ENCODE results near the gene MINDY2. TPM values are rescaled to one million over a fixed set of nuclear protein-coding genes. Genes with fewer than 3 reads are reported as not detected.

The MINDY2 gene
- total and polyA plus RNA-seq, 2 of the 8 experiments (the other 6 are each of a cell fraction or from before 2014, with no cell fraction given): 3.1 to 25.7 TPM

GRCh38 chr15:58737298-58737697, 33.8 kb upstream of the MINDY2 start:
- Histone ChIP-seq H3K27ac (ENCODE audit: low read depth, low read length) (no peak overlapping the region), H3K4me2 (ENCODE audit: insufficient read depth in 1 of 2, low read depth in 2 of 2, low read length in 2 of 2) (no peak overlapping the region), H4K20me1 (replicated peaks in 1 of 2; ENCODE audit: control insufficient read depth in 1 of 2, insufficient read depth in 2 of 2, low read length in 2 of 2) (peaks cover 18 to 19% of the 10 kb centered on the region in 2 experiments)
- TF ChIP-seq EZH2 (IDR thresholded peaks at IDR 0.05; ENCODE audit: low read depth, low read length, severe bottlenecking): no peak
- TF ChIP-seq KDM1A (IDR thresholded peaks at IDR 0.05; ENCODE audit: borderline replicate concordance, low read length): no peak
- TF ChIP-seq RFX5 (IDR thresholded peaks at IDR 0.05; ENCODE audit: borderline replicate concordance, low read depth, low read length): no peak
- TF ChIP-seq CREB1 (IDR thresholded peaks at IDR 0.05): no peak
- TF ChIP-seq E2F6 (IDR thresholded peaks at IDR 0.05): no peak
- TF ChIP-seq SUZ12 (IDR thresholded peaks at IDR 0.05; ENCODE audit: low read length): no peak
- TF ChIP-seq KDM5A (IDR thresholded peaks at IDR 0.05; ENCODE audit: low read length): no peak
- no peak for TF ChIP-seq BACH1 (IDR thresholded peaks at IDR 0.05; ENCODE audit: low read length)
- TF ChIP-seq POLR2AphosphoS5 (IDR thresholded peaks at IDR 0.05; ENCODE audit: low read depth, low read length): no peak
- TF ChIP-seq ATF3 (IDR thresholded peaks at IDR 0.05; ENCODE audit: insufficient read depth, low read depth, low read length): no peak
- no peak for TF ChIP-seq JUN (IDR thresholded peaks at IDR 0.05; ENCODE audit: low read depth, low read length)
- no peak for TF ChIP-seq SIX5 (IDR thresholded peaks at IDR 0.05; ENCODE audit: low read depth, low read length)
- no peak for TF ChIP-seq JUND (IDR thresholded peaks at IDR 0.05; ENCODE audit: low read length)
- TF ChIP-seq SIN3A (conservative IDR thresholded peaks at IDR 0.05 in 1 of 2, IDR thresholded peaks at IDR 0.05 in 1 of 2; ENCODE audit: low read depth in 1 of 2, low read length in 2 of 2): no peak

More at GRCh38 chr15:58737298-58737697, 33.8 kb upstream of the MINDY2 start:
- Histone ChIP-seq H2BK20ac (ENCODE audit: low read length) (no peak overlapping the region), H3K56ac (replicated peaks; ENCODE audit: insufficient read length, low read depth, low read length) (no peak overlapping the region), H4K91ac (replicated peaks; ENCODE audit: insufficient read length, low read length) (no peak overlapping the region), H2AFZ (ENCODE audit: low read length) (no peak overlapping the region), H2BK120ac (replicated peaks; ENCODE audit: low read depth, low read length) (no peak overlapping the region), H2BK15ac (ENCODE audit: low read length) (no peak overlapping the region), H3K27me3 (replicated peaks in 1 of 4; ENCODE audit: control insufficient read depth in 3 of 4, extremely low read depth in 1 of 4, insufficient read depth in 3 of 4, low read length in 3 of 4) (no peaks in the 10 kb centered on the region), H3K9ac (replicated peaks in 1 of 4; ENCODE audit: extremely low read depth in 1 of 4, low read depth in 3 of 4, low read length in 3 of 4) (no peak overlapping the region), H3K4ac (replicated peaks; ENCODE audit: insufficient read length, low read depth, low read length) (no peak overlapping the region), H2BK5ac (ENCODE audit: low read depth, low read length) (no peak overlapping the region), H3K4me1 (replicated peaks in 1 of 4; ENCODE audit: control insufficient read depth in 3 of 4, insufficient read depth in 4 of 4, low read length in 3 of 4) (peaks cover 0 to 4% (median under 1%) of the 10 kb centered on the region in 4 experiments; a peak in 2 of 7 replicates), H4K5ac (ENCODE audit: insufficient read length, low read depth, low read length) (no peak overlapping the region), H3K79me1 (ENCODE audit: low read depth, low read length) (no peaks in the 10 kb centered on the region; the same call in 1 of the 2 replicates), H3K14ac (ENCODE audit: insufficient read length) (no peak overlapping the region), H4K8ac (ENCODE audit: extremely low read depth, insufficient read depth, low read length) (no peak overlapping the region), H2BK12ac (ENCODE audit: low read depth, low read length) (no peak overlapping the region), H3K23ac (ENCODE audit: insufficient read length) (no peak overlapping the region), H2AK5ac (ENCODE audit: low read depth, low read length) (no peak overlapping the region), H3K4me3 (ENCODE audit: extremely low read depth in 1 of 4, insufficient read depth in 2 of 4, low read depth in 3 of 4, low read length in 4 of 4) (no peak overlapping the region), H3K36me3 (ENCODE audit: control insufficient read depth in 2 of 4, insufficient read depth in 4 of 4, low read length in 3 of 4) (no peaks in the 10 kb centered on the region), H3K18ac (ENCODE audit: extremely low read depth, low read length) (no peak overlapping the region), H3K23me2 (ENCODE audit: low read depth, low read length) (no peaks in the 10 kb centered on the region), H3K79me2 (ENCODE audit: control insufficient read depth in 1 of 2, insufficient read depth in 2 of 2, low read length in 2 of 2) (peaks cover 12 to 97% of the 10 kb centered on the region in 2 experiments; a peak in 3 of 4 replicates), H3K9me3 (ENCODE audit: insufficient read depth in 2 of 2, low read depth in 1 of 2, low read length in 1 of 2) (no peaks in the 10 kb centered on the region)
- no peak for FAIRE-seq
- ChIA-PET CTCF (ENCODE audit: partially characterized antibody) (no interaction called here), POLR2A (ENCODE audit: partially characterized antibody) (no interaction called here)
- no peak for DNase-seq (ENCODE audit: low read depth in 1 of 2, low spot score in 2 of 2)
- WGBS, 2 experiments (ENCODE audit: extremely low coverage in 1 of 2, insufficient coverage in 1 of 2, insufficient read length in 1 of 2, insufficient replicate concordance in 2 of 2, low coverage in 1 of 2, low lambda C conversion rate in 2 of 2, missing lambda C conversion rate in 1 of 2): 77% methylated on average over 3 of the region's 3 CpGs; no CpG with 5 or more reads in 1 of the 2 experiments

Data from H1 (cell line).